ENCODE measurements around the gene COX8C.

COX8C gene

DNA sequence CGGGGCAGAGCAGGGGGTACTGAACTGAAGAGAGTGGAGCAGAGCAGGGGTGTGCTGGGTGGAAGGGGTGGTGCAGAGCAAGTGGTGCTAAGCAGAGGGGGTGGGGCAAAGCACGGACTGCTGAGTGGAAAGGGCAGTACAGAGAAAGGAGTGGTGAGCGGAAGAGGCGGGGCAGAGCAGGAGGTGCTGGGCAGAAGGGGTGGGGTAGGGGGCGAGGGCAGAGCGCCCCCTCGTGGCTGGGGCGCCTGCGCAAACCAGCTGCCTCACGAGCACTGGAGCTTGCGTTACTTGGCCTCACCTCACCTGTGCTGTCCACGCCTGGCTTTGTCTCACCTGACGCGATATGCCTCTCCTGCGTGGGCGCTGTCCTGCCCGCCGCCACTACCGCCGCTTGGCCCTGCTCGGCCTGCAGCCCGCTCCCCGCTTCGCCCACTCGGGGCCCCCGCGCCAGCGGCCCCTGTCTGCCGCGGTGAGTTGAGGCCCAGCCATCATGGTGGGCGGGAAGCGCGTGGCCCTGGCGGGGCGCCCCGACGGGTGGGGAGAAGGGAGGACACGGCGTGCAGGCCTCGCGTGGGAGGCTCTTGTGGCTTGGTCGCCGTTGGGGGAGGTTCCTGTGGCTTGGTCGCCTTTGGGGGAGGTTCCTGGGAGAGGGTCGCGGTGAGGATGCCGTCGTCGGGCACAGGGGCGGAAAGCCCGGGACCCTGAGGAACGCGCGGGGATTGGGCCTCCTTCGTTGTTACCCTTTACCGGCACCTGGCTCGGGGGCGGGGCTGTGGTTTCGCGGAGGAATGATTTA is at the start of gene COX8C:
Gene COX8C, plus strand, starts transcription at position 257 of the 796 bp plus-strand sequence. Its CDS starts 87 bp downstream, at position 344.
- H3K27me3 ChIP-seq (ENCODE audit: insufficient read depth, low read length), result no peaks in the 10 kb centered on the region
- no peak within 1 kb of the TSS for H3K4me3 ChIP-seq (ENCODE audit: low read depth, low read length)
- no peak within 1 kb of the TSS for H2AFZ ChIP-seq (ENCODE audit: low read length, unreplicated experiment)
- no peaks in the 10 kb centered on the region for H3K4me1 ChIP-seq (ENCODE audit: control insufficient read depth, insufficient read depth, low read length, unreplicated experiment)
- H3K79me2 ChIP-seq (ENCODE audit: control insufficient read depth, insufficient read depth, low read length, unreplicated experiment), result no peaks in the 10 kb centered on the region
- no peak within 1 kb of the TSS for H3K27ac ChIP-seq (ENCODE audit: low read depth, low read length)
- H3K36me3 ChIP-seq (ENCODE audit: insufficient read depth, low read length), result no peaks in the 10 kb centered on the region

DNA sequence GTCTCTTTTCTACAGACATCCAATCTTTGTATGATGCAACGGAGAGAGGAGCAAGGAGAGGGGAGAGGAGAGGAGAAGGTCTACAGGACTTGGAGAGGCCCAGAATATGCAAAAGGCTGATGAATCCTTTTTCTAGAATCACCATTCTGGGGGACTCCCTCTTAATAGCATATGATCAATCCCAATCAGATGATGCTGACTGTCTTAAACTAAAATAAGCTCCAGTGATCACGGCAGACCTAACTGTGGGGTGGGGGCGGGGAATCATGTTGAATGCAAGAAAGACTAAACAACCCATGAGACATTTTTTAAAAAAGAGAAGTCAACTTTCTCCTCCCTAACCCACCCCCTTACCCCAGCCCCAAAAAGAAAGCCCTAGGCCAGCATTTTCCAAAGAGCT is 47.6 kb upstream of the COX8C start:
- no peaks in the 10 kb centered on the region for H3K27me3 ChIP-seq (ENCODE audit: insufficient read depth, low read length)
- peaks cover 7% of the 10 kb centered on the region for H3K4me1 ChIP-seq (ENCODE audit: control insufficient read depth, insufficient read depth, low read length, unreplicated experiment)
- peaks cover 66% of the 10 kb centered on the region for H3K79me2 ChIP-seq (ENCODE audit: control insufficient read depth, insufficient read depth, low read length, unreplicated experiment)

GRCh38 chr14:93299866-93300265 is 47.1 kb upstream of the COX8C start:
- H3K27me3 ChIP-seq (ENCODE audit: insufficient read depth, low read length), result no peaks in the 10 kb centered on the region
- H2AFZ ChIP-seq (ENCODE audit: low read length, unreplicated experiment), result no peak overlapping the region
- H3K4me3 ChIP-seq (ENCODE audit: low read depth, low read length), result no peak overlapping the region
- no peaks in the 10 kb centered on the region for H3K36me3 ChIP-seq (ENCODE audit: insufficient read depth, low read length)
- H3K4me1 ChIP-seq (ENCODE audit: control insufficient read depth, insufficient read depth, low read length, unreplicated experiment), result peaks cover 12% of the 10 kb centered on the region
- H3K27ac ChIP-seq (ENCODE audit: low read depth, low read length), result no peak overlapping the region
- peaks cover 69% of the 10 kb centered on the region for H3K79me2 ChIP-seq (ENCODE audit: control insufficient read depth, insufficient read depth, low read length, unreplicated experiment)

More for the DNA sequence above, 47.6 kb upstream of the COX8C start:
- Histone ChIP-seq H3K27ac (ENCODE audit: low read depth, low read length) (no peak overlapping the region), H3K4me3 (ENCODE audit: low read depth, low read length) (no peak overlapping the region), H2AFZ (ENCODE audit: low read length, unreplicated experiment) (no peak overlapping the region), H3K36me3 (ENCODE audit: insufficient read depth, low read length) (peaks cover 1% of the 10 kb centered on the region; the same call in 1 of the 2 replicates)

DNA sequence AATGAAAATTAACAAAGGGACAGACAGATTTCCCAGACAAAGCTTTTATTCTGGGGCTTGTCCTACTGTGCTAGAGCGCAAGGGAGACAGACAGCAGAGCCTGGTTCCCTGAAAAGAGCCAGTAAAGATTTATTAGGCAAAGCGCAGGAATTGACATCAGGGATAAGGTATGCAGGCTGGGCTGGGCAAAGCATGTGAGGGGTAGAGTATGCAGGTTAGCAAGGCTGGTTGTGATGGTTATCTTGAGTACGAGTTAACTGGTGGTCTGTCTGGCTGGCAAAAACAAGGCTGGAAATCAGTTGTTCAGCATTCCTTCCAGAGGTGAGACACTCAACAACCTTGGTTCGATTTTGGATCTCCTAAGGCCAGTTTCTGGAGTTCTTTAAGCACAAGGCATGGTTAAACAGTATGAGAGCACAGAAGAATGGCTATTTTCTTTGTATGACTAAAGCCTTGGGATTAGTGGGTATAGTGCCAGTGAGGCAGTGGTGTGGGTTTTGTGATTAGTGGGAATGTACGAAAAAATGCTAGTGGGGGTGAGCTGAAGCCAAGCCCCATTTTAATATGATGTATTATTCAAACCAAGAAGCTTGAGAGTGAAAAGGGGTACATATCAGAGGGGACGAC is 45.0 kb upstream of the COX8C start:
- H2AFZ ChIP-seq (ENCODE audit: low read length, unreplicated experiment), result no peak overlapping the region
- H3K4me1 ChIP-seq (ENCODE audit: control insufficient read depth, insufficient read depth, low read length, unreplicated experiment), result peaks cover 26% of the 10 kb centered on the region
- no peaks in the 10 kb centered on the region for H3K36me3 ChIP-seq (ENCODE audit: insufficient read depth, low read length)
- H3K4me3 ChIP-seq (ENCODE audit: low read depth, low read length), result no peak overlapping the region
- H3K27ac ChIP-seq (ENCODE audit: low read depth, low read length), result no peak overlapping the region
- peaks cover 71% of the 10 kb centered on the region for H3K79me2 ChIP-seq (ENCODE audit: control insufficient read depth, insufficient read depth, low read length, unreplicated experiment)
- no peaks in the 10 kb centered on the region for H3K27me3 ChIP-seq (ENCODE audit: insufficient read depth, low read length)

GRCh38 chr14:93302688-93303581 is 44.0 kb upstream of the COX8C start:
- Histone ChIP-seq H3K27me3 (ENCODE audit: insufficient read depth, low read length) (no peaks in the 10 kb centered on the region), H3K79me2 (ENCODE audit: control insufficient read depth, insufficient read depth, low read length, unreplicated experiment) (peaks cover 72% of the 10 kb centered on the region), H3K27ac (ENCODE audit: low read depth, low read length) (no peak overlapping the region), H3K4me1 (ENCODE audit: control insufficient read depth, insufficient read depth, low read length, unreplicated experiment) (peaks cover 28% of the 10 kb centered on the region), H3K4me3 (ENCODE audit: low read depth, low read length) (no peak overlapping the region), H2AFZ (ENCODE audit: low read length, unreplicated experiment) (no peak overlapping the region), H3K36me3 (ENCODE audit: insufficient read depth, low read length) (no peaks in the 10 kb centered on the region)

GRCh38 chr14:93303659-93304058 is 43.3 kb upstream of the COX8C start:
- H3K27ac ChIP-seq (ENCODE audit: low read depth, low read length), result no peak overlapping the region
- H2AFZ ChIP-seq (ENCODE audit: low read length, unreplicated experiment), result no peak overlapping the region
- no peaks in the 10 kb centered on the region for H3K36me3 ChIP-seq (ENCODE audit: insufficient read depth, low read length)
- peaks cover 28% of the 10 kb centered on the region for H3K4me1 ChIP-seq (ENCODE audit: control insufficient read depth, insufficient read depth, low read length, unreplicated experiment)
- H3K27me3 ChIP-seq (ENCODE audit: insufficient read depth, low read length), result no peaks in the 10 kb centered on the region
- H3K4me3 ChIP-seq (ENCODE audit: low read depth, low read length), result no peak overlapping the region
- peaks cover 72% of the 10 kb centered on the region for H3K79me2 ChIP-seq (ENCODE audit: control insufficient read depth, insufficient read depth, low read length, unreplicated experiment)

DNA sequence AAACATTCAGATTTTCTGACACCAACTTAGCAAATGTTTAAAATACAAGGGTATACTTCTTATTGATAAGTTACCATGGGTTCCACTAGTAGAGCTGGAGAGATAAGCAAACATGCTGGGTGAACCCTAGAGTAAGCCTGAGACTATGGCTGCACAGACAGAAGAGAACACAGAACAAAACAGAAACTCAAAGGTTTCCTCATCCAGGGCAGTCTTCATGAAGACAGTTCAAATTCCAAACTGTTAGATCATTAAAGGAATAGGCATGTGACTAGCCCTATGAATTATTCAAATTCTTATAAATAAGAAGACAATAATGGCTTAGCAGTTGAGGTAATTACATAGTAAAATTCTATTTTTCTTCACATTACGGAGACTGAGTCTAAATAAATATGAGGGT is 42.2 kb upstream of the COX8C start:
- peaks cover 71% of the 10 kb centered on the region for H3K79me2 ChIP-seq (ENCODE audit: control insufficient read depth, insufficient read depth, low read length, unreplicated experiment)
- peak overlapping the region; percentile 19; the same call in 1 of the 2 replicates for H3K27ac ChIP-seq (ENCODE audit: low read depth, low read length)
- peaks cover 28% of the 10 kb centered on the region for H3K4me1 ChIP-seq (ENCODE audit: control insufficient read depth, insufficient read depth, low read length, unreplicated experiment)
- no peaks in the 10 kb centered on the region for H3K36me3 ChIP-seq (ENCODE audit: insufficient read depth, low read length)
- no peak overlapping the region for H2AFZ ChIP-seq (ENCODE audit: low read length, unreplicated experiment)
- no peak overlapping the region for H3K4me3 ChIP-seq (ENCODE audit: low read depth, low read length)
- H3K27me3 ChIP-seq (ENCODE audit: insufficient read depth, low read length), result no peaks in the 10 kb centered on the region

GRCh38 chr14:93305725-93306418 is 41.1 kb upstream of the COX8C start:
- Histone ChIP-seq H3K4me1 (ENCODE audit: control insufficient read depth, insufficient read depth, low read length, unreplicated experiment) (peaks cover 28% of the 10 kb centered on the region), H2AFZ (ENCODE audit: low read length, unreplicated experiment) (no peak overlapping the region), H3K27ac (ENCODE audit: low read depth, low read length) (no peak overlapping the region), H3K4me3 (ENCODE audit: low read depth, low read length) (no peak overlapping the region), H3K27me3 (ENCODE audit: insufficient read depth, low read length) (no peaks in the 10 kb centered on the region), H3K79me2 (ENCODE audit: control insufficient read depth, insufficient read depth, low read length, unreplicated experiment) (peaks cover 72% of the 10 kb centered on the region), H3K36me3 (ENCODE audit: insufficient read depth, low read length) (no peaks in the 10 kb centered on the region)

GRCh38 chr14:93306812-93307211 is 40.2 kb upstream of the COX8C start:
- H3K27me3 ChIP-seq (ENCODE audit: insufficient read depth, low read length), result no peaks in the 10 kb centered on the region
- peaks cover 28% of the 10 kb centered on the region for H3K4me1 ChIP-seq (ENCODE audit: control insufficient read depth, insufficient read depth, low read length, unreplicated experiment)
- no peak overlapping the region for H2AFZ ChIP-seq (ENCODE audit: low read length, unreplicated experiment)
- H3K79me2 ChIP-seq (ENCODE audit: control insufficient read depth, insufficient read depth, low read length, unreplicated experiment), result peaks cover 70% of the 10 kb centered on the region
- H3K36me3 ChIP-seq (ENCODE audit: insufficient read depth, low read length), result no peaks in the 10 kb centered on the region
- no peak overlapping the region for H3K4me3 ChIP-seq (ENCODE audit: low read depth, low read length)
- H3K27ac ChIP-seq (ENCODE audit: low read depth, low read length), result no peak overlapping the region

Measured in ACC112 (cell line).